Fibroblast of gingiva (primary cell): Measurements from ENCODE around the gene CFAP97D2.
"Not testable (repeated sequence)": the region's sequence is repeated elsewhere in the genome, so short reads cannot be mapped to it uniquely, and the experiment has no call there.

Source experiments
- DNase-seq: peaks from one replicate; pipeline ENCODE4 v3.0.0-alpha.2; 2011; ENCODE audit warnings: low read depth

CFAP97D2 gene

GRCh38 chr13:114236227-114236626, 57.2 kb downstream of the CFAP97D2 start:
- DNase-seq, result no peak

GRCh38 chr13:114237415-114238112, 58.5 kb downstream of the CFAP97D2 start:
- DNase-seq, result no peak

- no peak for DNase-seq
These were observed 62.9 kb downstream of the CFAP97D2 start for GRCh38 chr13:114241918-114242317.

GRCh38 chr13:114243971-114244370, 64.9 kb downstream of the CFAP97D2 start:
- no peak for DNase-seq

- no peak for DNase-seq
These were observed 65.6 kb downstream of the CFAP97D2 start for GRCh38 chr13:114244637-114245036.

GRCh38 chr13:114248011-114248410, 69.0 kb downstream of the CFAP97D2 start:
- DNase-seq, result peak; percentile 35

- DNase-seq, result no peak
These were observed 70.0 kb downstream of the CFAP97D2 start for GRCh38 chr13:114249077-114249476.

GRCh38 chr13:114251639-114252440, 72.8 kb downstream of the CFAP97D2 start:
- DNase-seq, result not testable (repeated sequence)

GRCh38 chr13:114256547-114256946, 77.5 kb downstream of the CFAP97D2 start:
- no peak for DNase-seq

GRCh38 chr13:114257014-114257413, 78.0 kb downstream of the CFAP97D2 start:
- DNase-seq, result no peak

- no peak for DNase-seq
These were observed 79.5 kb downstream of the CFAP97D2 start for GRCh38 chr13:114258589-114258988.

GRCh38 chr13:114259374-114259773, 80.3 kb downstream of the CFAP97D2 start:
- DNase-seq, result no peak

GRCh38 chr13:114259974-114260373, 80.9 kb downstream of the CFAP97D2 start:
- DNase-seq, result no peak

GRCh38 chr13:114260814-114261213, 81.8 kb downstream of the CFAP97D2 start:
- no peak for DNase-seq

GRCh38 chr13:114261328-114261965, 82.4 kb downstream of the CFAP97D2 start:
- no peak for DNase-seq

- no peak for DNase-seq
These were observed 84.5 kb downstream of the CFAP97D2 start for GRCh38 chr13:114263578-114263977.

- DNase-seq, result not testable (repeated sequence)
These were observed 85.3 kb downstream of the CFAP97D2 start for GRCh38 chr13:114264313-114264712.

- peak; percentile 72 for DNase-seq
These were observed 86.0 kb downstream of the CFAP97D2 start for GRCh38 chr13:114264886-114265611.

GRCh38 chr13:114266241-114266640, 87.2 kb downstream of the CFAP97D2 start:
- no peak for DNase-seq

GRCh38 chr13:114268344-114269280, 89.6 kb downstream of the CFAP97D2 start:
- DNase-seq, result no peak

- no peak for DNase-seq
These were observed 90.3 kb downstream of the CFAP97D2 start for GRCh38 chr13:114269281-114269770.
